ENCODE data around the gene FAM120C. TPM values are rescaled to one million over a fixed set of nuclear protein-coding genes. Genes with fewer than 3 reads are reported as not detected.

Gene FAM120C
- total RNA-seq, 1 experiment from 2014 or later: 6.1 TPM

DNA sequence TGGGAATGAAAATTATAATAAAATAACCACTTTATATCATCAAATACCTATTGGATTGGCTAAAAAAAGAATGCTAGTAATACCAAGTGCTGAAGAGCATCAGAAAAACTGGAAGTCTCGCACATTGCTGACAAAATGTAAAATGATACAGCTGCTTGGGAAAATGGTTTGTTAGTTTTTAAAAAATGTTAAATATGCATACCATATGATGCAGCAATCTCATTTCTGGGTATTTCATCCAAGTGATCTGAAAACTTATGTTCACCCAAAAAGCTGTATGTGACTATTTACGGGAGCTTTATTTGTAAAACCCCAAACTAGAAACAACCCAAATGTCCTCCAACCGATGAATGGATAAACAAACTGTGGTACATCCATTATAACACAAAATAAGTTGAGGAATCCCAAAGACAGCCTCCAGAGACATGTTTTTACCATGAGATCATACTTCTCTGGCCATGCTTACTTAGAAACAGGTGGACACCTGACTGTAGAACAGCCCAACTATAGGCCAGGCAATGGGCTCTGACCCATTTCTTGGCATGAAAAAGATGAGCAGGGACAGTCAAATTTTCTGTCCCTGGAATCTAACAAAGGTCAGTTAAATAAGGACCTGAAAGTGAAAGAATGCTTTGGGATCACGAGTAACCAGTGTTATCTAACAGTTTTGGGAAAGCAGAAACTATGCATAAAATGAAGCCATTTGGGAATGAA lies 47.5 kb upstream of the FAM120C start:
- Histone ChIP-seq H3K4me3 (replicated peaks in 1 of 2; ENCODE audit: low read depth in 1 of 2, low read length in 2 of 2) (no peak overlapping the region), H3K4me2 (ENCODE audit: low read length) (no peak overlapping the region), H3K9ac (ENCODE audit: low read length) (no peak overlapping the region), H3K36me3 (ENCODE audit: control insufficient read depth in 1 of 2, insufficient read depth in 2 of 2, low read length in 2 of 2) (no peaks in the 10 kb centered on the region), H3K27ac (ENCODE audit: low read depth, low read length) (no peak overlapping the region), H2AFZ (ENCODE audit: low read depth, low read length, poor library complexity, severe bottlenecking) (no peak overlapping the region), H3K9me3 (ENCODE audit: control insufficient read depth in 1 of 2, insufficient read depth in 1 of 2, low read depth in 1 of 2, low read length in 2 of 2) (no peaks in the 10 kb centered on the region), H3K27me3 (ENCODE audit: insufficient read depth, low read length) (no peaks in the 10 kb centered on the region), H4K20me1 (ENCODE audit: insufficient read depth) (no peaks in the 10 kb centered on the region), H3K4me1 (ENCODE audit: control insufficient read depth in 1 of 2, insufficient read depth in 2 of 2, low read length in 2 of 2) (no peaks in the 10 kb centered on the region), H3K9me2 (ENCODE audit: insufficient read depth) (no peaks in the 10 kb centered on the region), H3K79me2 (ENCODE audit: insufficient read depth, low read length) (no peaks in the 10 kb centered on the region)
- no TSS peak for BruUV-seq (replicated peaks)
- intact Hi-C loops (cut with micrococcal nuclease): no loop called here
- POLR2A ChIA-PET: no interaction called here
- CTCF ChIA-PET: no interaction called here
- ATAC-seq (no peak), DNase-seq (ENCODE audit: low read depth, low spot score) (no peak)
- TF ChIP-seq ZFX (IDR thresholded peaks at IDR 0.05): no peak
- TF ChIP-seq JUND (IDR thresholded peaks at IDR 0.05): no peak
- TF ChIP-seq POLR2A (IDR thresholded peaks at IDR 0.05; ENCODE audit: borderline replicate concordance, extremely low read depth, insufficient read depth, insufficient read length): no peak
- no peak for TF ChIP-seq RAD21 (IDR thresholded peaks at IDR 0.05; ENCODE audit: low read depth)
- no peak for TF ChIP-seq YY1 (IDR thresholded peaks at IDR 0.05; ENCODE audit: extremely low read depth, insufficient replicate concordance, low read depth, low read length)
- TF ChIP-seq ZNF274 (IDR thresholded peaks at IDR 0.05; ENCODE audit: low read depth, low read length): no peak
- no peak for TF ChIP-seq FOSL1 (IDR thresholded peaks at IDR 0.05; ENCODE audit: low read depth)
- no peak for TF ChIP-seq TCF7L2 (IDR thresholded peaks at IDR 0.05; ENCODE audit: borderline replicate concordance, extremely low read depth, insufficient read depth, insufficient read length)
- TF ChIP-seq SP1 (IDR thresholded peaks at IDR 0.05; ENCODE audit: low read depth): no peak
- no peak for TF ChIP-seq MAX (IDR thresholded peaks at IDR 0.05)
- TF ChIP-seq, protein P1, sequence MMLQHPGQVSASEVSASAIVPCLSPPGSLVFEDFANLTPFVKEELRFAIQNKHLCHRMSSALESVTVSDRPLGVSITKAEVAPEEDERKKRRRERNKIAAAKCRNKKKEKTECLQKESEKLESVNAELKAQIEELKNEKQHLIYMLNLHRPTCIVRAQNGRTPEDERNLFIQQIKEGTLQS (IDR thresholded peaks at IDR 0.05): no peak
- TF ChIP-seq CBX3 (IDR thresholded peaks at IDR 0.05; ENCODE audit: low read depth): no peak
- TF ChIP-seq CEBPB (IDR thresholded peaks at IDR 0.05; ENCODE audit: low read depth): no peak
- TF ChIP-seq EGR1 (IDR thresholded peaks at IDR 0.05; ENCODE audit: low read depth): no peak
- TF ChIP-seq ELF1 (IDR thresholded peaks at IDR 0.05; ENCODE audit: borderline replicate concordance, low read depth): no peak
- TF ChIP-seq SIN3A (IDR thresholded peaks at IDR 0.05; ENCODE audit: low read depth): no peak
- TF ChIP-seq POLR2AphosphoS5 (IDR thresholded peaks at IDR 0.05; ENCODE audit: low read depth, low read length): no peak
- RAD21 ChIA-PET (ENCODE audit: low non-redundant PET in 1 of 2, low total read pairs in 2 of 2, uncharacterized antibody in 2 of 2, unreplicated experiment in 2 of 2): no interaction called here
